ENCODE results near the gene BPI. TPM values are rescaled to one million over a fixed set of nuclear protein-coding genes. Genes with fewer than 3 reads are reported as not detected.

Gene BPI
- total RNA-seq = 0.17 and 0.32 TPM in 2 replicates

DNA sequence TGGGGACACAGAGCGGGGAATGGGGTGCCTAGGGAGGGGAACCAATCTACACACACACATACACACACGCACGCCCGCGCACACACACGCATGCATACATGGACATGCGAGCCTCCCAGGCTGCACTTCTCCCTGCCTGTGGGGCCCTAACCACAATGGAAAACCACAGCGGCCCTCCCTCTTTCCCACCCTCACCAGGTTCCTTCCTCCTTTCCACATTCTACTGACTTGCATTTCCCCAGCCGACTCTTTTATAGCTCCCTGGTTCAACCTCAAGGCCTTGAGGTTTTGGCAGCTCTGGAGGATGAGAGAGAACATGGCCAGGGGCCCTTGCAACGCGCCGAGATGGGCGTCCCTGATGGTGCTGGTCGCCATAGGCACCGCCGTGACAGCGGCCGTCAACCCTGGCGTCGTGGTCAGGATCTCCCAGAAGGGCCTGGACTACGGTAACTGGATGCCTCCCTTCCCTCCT lies at the start of gene BPI:
TSS of gene BPI (plus strand) at position 249 of the 472 bp plus-strand sequence. CDS start at position 317, 68 bp downstream.

DNA sequence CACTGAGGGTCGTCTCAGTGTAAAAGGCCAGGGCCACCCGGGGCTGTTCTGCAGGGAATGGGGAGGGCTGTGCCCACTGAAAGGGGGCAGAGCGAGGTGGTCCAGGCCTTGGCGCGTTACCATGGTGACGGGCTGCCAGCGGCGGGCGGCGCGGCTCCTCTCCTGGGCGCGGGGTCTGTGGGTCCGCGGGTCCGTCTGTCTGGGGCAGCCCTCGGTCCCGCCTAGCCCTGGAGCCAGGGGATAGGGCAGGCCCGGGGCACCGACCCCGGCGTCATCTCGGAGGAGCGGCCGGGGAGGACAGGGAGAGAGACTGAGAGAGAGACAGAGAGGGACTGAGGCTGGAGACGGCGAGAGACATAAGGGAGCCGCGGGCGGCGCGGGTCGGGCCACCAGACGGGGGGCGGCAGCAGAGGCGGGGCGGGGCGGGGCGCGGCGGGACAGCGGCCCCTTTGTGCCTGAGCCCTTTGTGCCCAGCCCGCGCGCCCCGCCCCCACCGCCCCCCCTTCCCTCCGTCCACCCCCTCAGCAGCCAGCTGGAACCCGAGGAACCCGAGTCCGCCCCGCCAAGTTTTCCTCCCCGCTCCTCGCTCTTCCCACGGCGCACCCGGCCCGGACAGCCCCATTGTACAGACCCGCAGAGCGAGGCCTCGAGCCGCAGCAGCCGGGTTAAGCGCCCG lies 43.4 kb upstream of the BPI start, which contains the start of gene KIAA1755:
TSS of gene KIAA1755 (minus strand) at position 358 of the 676 bp plus-strand sequence. CDS start at position 123, 235 bp downstream.

GRCh38 chr20:38346247-38346651 lies 42.3 kb downstream of the BPI start, which contains the start of gene LBP:
Gene LBP (plus strand): TSS chr20:38346482. CDS start chr20:38346517, 35 bp downstream.

Other genes starting within 250 kb of the BPI start
- gene TGM2, start 138.9 kb upstream of the BPI start, total RNA-seq = 12.6 and 118 TPM in 2 replicates
- gene KIAA1755, start 43.4 kb upstream of the BPI start, total RNA-seq = 3.3 and 4.1 TPM in 2 replicates
- 0.16 TPM in 1 of 2 replicates, not detected in the other for gene LBP, start 42.3 kb downstream of the BPI start, total RNA-seq
- gene SNHG17, start 131.2 kb downstream of the BPI start, total RNA-seq = 3.9 and 6.3 TPM in 2 replicates
- gene RALGAPB, start 168.7 kb downstream of the BPI start, total RNA-seq = 20.7 and 21.0 TPM in 2 replicates